Measurements from ENCODE around the gene PTP4A2.
"Not testable (repeated sequence)": the region's sequence is repeated elsewhere in the genome, so short reads cannot be mapped to it uniquely, and the experiment has no call there.

The PTP4A2 gene

DNA sequence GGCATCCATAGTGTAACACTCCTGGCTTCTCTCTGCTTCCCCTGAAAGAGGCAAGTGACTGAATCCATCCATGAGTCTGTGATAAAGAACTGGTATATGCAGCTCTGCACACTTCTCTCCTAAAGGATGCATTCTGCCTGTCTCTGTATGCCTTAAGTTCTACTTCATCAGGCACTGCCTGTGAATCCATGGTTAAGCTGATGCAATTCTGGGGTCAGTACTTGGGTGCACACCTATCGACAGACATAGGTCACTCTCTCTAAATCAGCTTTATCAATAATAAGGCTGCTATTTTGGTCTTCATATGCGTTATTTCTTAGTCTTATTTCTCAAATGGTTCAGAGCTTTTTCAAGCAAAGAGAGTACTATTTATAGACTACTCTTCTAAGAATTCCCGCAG, 32.7 kb upstream of the PTP4A2 start:
- Histone ChIP-seq H3K9ac (ENCODE audit: low read length) (no peak overlapping the region), H3K27ac (ENCODE audit: low read depth, low read length) (no peak overlapping the region), H3K4me3 (ENCODE audit: low read depth in 1 of 2, low read length in 2 of 2) (no peak overlapping the region), H3K9me3 (ENCODE audit: low read length) (no peaks in the 10 kb centered on the region), H3K36me3 (ENCODE audit: insufficient read depth, low read length) (no peaks in the 10 kb centered on the region), H3K27me3 (ENCODE audit: control insufficient read depth in 1 of 2, insufficient read depth in 2 of 2, low read length in 2 of 2) (no peaks in the 10 kb centered on the region), H3K4me1 (ENCODE audit: insufficient read depth, low read length) (no peaks in the 10 kb centered on the region)

DNA sequence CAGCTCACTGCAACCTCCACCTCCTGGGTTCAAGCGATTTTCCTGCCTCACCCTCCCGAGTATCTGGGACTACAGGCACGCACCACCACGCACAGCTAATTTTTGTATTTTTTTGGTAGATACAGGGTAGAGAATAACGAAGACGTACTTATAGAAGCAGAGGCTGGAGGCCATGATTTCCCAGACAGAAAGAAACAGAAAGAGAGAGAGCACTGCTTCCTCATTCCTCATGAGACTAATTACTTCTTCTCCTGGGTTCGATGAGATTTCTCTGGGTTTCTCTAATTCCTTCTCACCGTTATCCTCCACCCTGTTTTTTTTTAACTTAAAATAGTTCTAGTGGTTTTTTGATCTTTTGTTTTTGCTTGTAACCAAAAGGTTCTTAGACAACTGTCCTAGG, 23.4 kb upstream of the PTP4A2 start:
- no peaks in the 10 kb centered on the region for H3K36me3 ChIP-seq (ENCODE audit: insufficient read depth, low read length)
- no peak overlapping the region for H3K9ac ChIP-seq (ENCODE audit: low read length)
- no peak overlapping the region for H3K4me3 ChIP-seq (ENCODE audit: low read depth in 1 of 2, low read length in 2 of 2)
- H3K4me1 ChIP-seq (ENCODE audit: insufficient read depth, low read length): peaks cover 11% of the 10 kb centered on the region
- H3K27ac ChIP-seq (ENCODE audit: low read depth, low read length): no peak overlapping the region
- H3K9me3 ChIP-seq (ENCODE audit: low read length): no peaks in the 10 kb centered on the region
- H3K27me3 ChIP-seq (ENCODE audit: control insufficient read depth in 1 of 2, insufficient read depth in 2 of 2, low read length in 2 of 2): no peaks in the 10 kb centered on the region

DNA sequence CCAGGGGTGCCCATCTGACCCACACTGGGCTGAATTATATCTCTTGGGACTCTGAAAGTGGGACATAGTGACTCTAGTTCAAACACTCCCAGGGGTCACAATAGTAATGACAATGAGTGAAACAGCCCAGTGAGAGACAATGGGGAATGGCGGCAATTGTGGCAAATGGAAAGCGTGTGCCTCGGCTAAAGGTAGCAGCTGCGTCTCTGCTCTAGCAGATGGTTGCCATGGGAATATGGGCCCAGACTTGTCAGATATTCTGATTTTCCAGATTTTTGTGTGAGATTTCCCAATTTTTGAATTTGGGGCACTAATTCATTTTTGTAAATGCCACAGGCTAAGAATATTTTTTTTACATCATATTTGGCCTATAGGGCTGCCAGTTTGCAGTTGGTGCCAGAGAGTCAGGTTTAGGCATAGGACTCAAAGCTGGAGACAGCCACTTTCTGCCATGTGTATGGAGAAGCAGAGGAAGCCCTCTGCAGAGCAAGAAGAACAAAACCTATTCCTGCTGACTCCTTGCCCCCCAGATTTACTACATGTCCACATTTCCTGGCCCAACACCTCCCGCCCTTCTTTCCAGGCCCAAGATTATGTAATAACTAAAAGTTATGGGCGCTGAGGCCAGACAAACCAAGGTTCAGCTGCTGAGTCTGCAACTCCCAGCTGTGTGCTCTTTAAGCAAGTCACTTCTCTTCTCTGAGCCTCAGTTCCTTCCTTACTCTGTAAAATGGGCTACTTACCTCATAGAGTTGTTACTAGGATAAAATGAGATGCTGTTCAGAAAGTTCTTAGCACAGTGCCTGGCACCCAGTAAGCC, 21.6 kb upstream of the PTP4A2 start:
- no peak overlapping the region for H3K27ac ChIP-seq (ENCODE audit: low read depth, low read length)
- peaks cover 22% of the 10 kb centered on the region for H3K4me1 ChIP-seq (ENCODE audit: insufficient read depth, low read length)
- H3K36me3 ChIP-seq (ENCODE audit: insufficient read depth, low read length): no peaks in the 10 kb centered on the region
- no peak overlapping the region for H3K4me3 ChIP-seq (ENCODE audit: low read depth in 1 of 2, low read length in 2 of 2)
- no peaks in the 10 kb centered on the region for H3K27me3 ChIP-seq (ENCODE audit: control insufficient read depth in 1 of 2, insufficient read depth in 2 of 2, low read length in 2 of 2)
- no peak overlapping the region for H3K9ac ChIP-seq (ENCODE audit: low read length)
- no peaks in the 10 kb centered on the region for H3K9me3 ChIP-seq (ENCODE audit: low read length)

DNA sequence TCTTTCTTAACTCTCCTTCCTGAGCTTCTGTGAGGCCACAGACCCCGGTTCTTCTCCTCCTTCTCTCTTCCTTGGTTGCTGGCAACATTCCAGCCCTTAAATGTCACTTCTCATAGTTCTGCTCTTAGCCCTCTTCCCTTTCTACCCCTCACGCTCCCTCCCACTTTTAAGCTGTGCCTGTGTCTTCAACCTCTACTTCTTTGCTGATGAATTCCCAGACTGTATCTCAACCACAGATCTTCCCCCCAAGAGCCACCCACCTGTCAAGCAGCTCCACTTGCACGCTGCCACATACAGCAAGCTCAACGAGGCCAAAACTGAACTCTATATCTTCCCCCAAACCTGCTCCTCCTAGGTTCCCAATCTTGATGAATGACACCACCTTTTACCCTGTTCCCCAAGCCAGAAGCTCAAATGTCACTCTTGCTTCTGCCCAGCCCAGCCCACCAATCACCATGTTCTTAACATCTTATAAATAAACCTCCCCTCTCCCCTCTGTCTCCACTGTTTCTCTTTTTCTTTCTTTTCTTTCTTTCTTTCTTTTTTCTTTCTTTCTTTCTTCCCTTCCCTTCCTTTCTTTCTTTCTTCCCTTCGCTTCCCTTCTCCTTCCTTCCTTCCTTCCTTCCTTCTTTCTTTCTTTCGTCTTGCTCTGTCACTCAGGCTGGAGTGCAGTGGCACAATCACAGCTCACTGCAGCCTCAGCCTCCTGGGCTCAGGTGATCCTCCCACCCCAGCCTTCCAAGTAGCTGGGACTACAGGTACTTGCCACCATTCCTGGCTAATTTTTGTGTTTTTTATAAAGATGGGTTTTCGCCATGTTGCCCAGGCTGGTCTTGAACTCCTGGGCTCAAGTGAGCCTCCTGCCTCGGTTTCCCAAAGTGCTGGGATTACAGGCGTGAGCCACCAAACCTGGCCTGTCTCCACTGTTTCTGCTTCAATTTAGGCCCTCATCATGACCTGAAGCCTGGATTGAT, 19.8 kb upstream of the PTP4A2 start:
- no peaks in the 10 kb centered on the region for H3K36me3 ChIP-seq (ENCODE audit: insufficient read depth, low read length)
- H3K4me1 ChIP-seq (ENCODE audit: insufficient read depth, low read length): peaks cover 23% of the 10 kb centered on the region
- no peak overlapping the region for H3K27ac ChIP-seq (ENCODE audit: low read depth, low read length)

DNA sequence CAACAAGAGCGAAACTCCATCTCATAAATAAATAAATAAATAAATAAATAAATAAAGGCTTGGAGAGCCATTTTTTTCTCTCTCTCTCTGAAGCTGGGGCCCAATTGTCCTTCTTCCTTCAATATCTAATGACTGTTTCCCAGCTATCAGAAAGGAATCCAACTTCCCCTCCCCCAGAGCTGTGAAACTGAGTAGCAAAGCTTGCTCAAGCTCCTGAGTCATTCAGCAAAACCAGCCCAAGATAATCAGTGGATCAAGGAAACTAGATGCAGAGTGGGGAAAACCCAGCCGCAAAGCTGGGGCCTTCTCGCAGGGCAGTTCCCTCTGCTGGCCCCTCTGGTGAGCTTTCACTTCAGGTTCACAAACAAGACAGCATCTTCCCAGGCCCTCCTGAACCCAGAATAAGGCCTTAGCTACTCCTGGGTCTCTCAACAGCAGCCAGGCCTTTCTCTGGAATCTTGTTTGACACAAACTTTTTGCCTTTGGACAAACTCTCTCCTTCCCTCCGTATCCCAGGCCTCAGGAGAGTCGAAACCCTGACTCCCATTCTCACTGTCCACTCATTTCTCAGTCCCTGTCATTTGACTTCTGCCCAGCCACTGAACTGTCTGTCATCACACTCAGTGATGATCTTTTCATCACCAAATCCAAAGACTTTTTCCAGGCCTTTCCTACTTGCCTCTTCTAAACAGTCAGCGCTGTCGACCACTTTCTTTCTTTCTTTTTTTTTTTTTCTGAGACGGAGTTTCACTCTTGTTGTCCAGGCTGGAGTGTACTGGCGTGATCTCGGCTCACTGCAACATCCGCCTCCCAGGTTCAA, 18.0 kb upstream of the PTP4A2 start:
- Histone ChIP-seq H3K27me3 (ENCODE audit: control insufficient read depth in 1 of 2, insufficient read depth in 2 of 2, low read length in 2 of 2) (no peaks in the 10 kb centered on the region), H3K36me3 (ENCODE audit: insufficient read depth, low read length) (no peaks in the 10 kb centered on the region), H3K4me1 (ENCODE audit: insufficient read depth, low read length) (peaks cover 23% of the 10 kb centered on the region), H3K4me3 (ENCODE audit: low read depth in 1 of 2, low read length in 2 of 2) (no peak overlapping the region), H3K9me3 (ENCODE audit: low read length) (no peaks in the 10 kb centered on the region), H3K27ac (ENCODE audit: low read depth, low read length) (peak overlapping the region; percentile 50), H3K9ac (ENCODE audit: low read length) (peak overlapping the region; percentile 27)

More for the DNA sequence above, 19.8 kb upstream of the PTP4A2 start:
- Histone ChIP-seq H3K27me3 (ENCODE audit: control insufficient read depth in 1 of 2, insufficient read depth in 2 of 2, low read length in 2 of 2) (no peaks in the 10 kb centered on the region), H3K4me3 (ENCODE audit: low read depth in 1 of 2, low read length in 2 of 2) (no peak overlapping the region), H3K9ac (ENCODE audit: low read length) (no peak overlapping the region), H3K9me3 (ENCODE audit: low read length) (no peaks in the 10 kb centered on the region)

DNA sequence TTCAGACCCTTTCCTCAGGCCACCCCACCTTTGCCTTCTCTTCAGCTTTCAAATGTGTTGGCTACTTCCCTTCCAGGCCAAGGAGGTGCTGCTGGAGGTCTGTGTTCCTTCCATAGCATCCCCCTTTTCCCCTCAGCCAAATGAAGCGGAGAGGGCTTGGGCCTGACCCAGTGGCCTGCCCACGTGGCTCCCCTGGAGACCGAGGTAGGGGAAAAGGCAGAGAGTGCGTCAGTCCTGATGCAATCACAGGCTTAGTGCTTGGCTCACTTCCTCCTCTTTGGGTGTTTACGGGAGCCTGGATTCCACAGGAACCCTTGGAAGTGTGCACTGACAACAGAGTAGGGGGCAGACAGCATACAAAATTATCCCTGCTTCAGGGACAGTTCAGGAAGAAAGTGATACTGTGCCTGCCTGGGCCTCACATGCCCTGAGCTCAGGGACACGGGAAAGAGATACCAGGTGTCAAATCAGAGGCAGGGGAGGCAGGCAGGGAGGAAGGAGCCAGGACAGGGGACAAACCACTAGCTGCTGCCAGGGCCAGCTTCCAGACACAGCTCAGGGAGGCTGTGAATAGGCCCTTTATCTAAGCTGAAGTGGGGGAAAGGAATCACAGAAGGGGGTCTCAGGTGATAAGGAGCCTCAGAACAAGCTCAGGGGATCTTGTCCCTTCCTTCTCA, 16.6 kb upstream of the PTP4A2 start:
- no peaks in the 10 kb centered on the region for H3K9me3 ChIP-seq (ENCODE audit: low read length)
- H3K27ac ChIP-seq (ENCODE audit: low read depth, low read length): peak overlapping the region; percentile 65
- no peaks in the 10 kb centered on the region for H3K36me3 ChIP-seq (ENCODE audit: insufficient read depth, low read length)
- peak overlapping the region in 1 of 2 donors; percentile 20 for H3K4me3 ChIP-seq (ENCODE audit: low read depth in 1 of 2, low read length in 2 of 2)
- no peaks in the 10 kb centered on the region for H3K27me3 ChIP-seq (ENCODE audit: control insufficient read depth in 1 of 2, insufficient read depth in 2 of 2, low read length in 2 of 2)
- H3K4me1 ChIP-seq (ENCODE audit: insufficient read depth, low read length): peaks cover 18% of the 10 kb centered on the region
- H3K9ac ChIP-seq (ENCODE audit: low read length): peak overlapping the region; percentile 36

DNA sequence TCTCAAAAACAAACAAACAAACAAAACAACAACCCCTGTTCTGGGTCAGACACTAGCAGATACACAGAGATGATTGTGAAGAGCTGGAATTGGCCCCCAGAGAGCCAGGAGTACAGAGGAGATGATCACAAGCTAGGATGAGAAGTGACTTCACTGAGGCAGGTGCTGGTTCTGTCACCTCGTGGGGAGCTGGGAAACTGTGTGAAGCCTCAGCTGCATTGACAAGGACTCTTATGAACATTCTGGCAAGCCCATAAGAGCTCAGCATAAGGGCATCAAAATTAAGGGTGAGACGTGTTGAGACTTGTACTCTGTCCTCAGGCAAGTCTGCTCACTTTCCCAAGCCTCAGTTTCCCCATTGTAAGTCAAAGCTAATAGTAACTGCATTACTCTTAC, 14.7 kb upstream of the PTP4A2 start:
- H3K36me3 ChIP-seq (ENCODE audit: insufficient read depth, low read length): no peaks in the 10 kb centered on the region
- peaks cover 16% of the 10 kb centered on the region for H3K4me1 ChIP-seq (ENCODE audit: insufficient read depth, low read length)
- no peak overlapping the region for H3K9ac ChIP-seq (ENCODE audit: low read length)
- no peak overlapping the region for H3K27ac ChIP-seq (ENCODE audit: low read depth, low read length)
- H3K9me3 ChIP-seq (ENCODE audit: low read length): no peaks in the 10 kb centered on the region
- H3K4me3 ChIP-seq (ENCODE audit: low read depth in 1 of 2, low read length in 2 of 2): no peak overlapping the region
- H3K27me3 ChIP-seq (ENCODE audit: control insufficient read depth in 1 of 2, insufficient read depth in 2 of 2, low read length in 2 of 2): no peaks in the 10 kb centered on the region

DNA sequence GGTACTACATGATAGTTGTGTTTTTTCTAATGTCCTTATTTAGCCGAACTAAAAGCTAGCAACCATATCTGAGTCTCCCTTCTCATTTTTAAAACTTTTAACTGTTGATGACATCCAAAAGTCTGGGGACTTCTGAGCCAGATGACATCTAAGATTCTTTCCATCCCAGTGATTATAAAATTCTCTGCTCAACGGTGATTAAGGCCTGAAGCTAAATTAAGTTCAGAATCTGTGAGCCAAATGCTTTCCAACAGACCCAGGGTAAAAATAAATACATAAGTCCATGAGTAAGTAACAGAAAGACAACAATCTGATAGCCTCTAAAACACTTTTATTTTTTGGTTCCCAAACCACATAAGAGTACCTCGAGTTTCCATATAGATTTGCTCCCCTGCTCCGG, 13.1 kb upstream of the PTP4A2 start:
- no peaks in the 10 kb centered on the region for H3K27me3 ChIP-seq (ENCODE audit: control insufficient read depth in 1 of 2, insufficient read depth in 2 of 2, low read length in 2 of 2)
- H3K4me3 ChIP-seq (ENCODE audit: low read depth in 1 of 2, low read length in 2 of 2): no peak overlapping the region
- H3K9me3 ChIP-seq (ENCODE audit: low read length): no peaks in the 10 kb centered on the region
- H3K4me1 ChIP-seq (ENCODE audit: insufficient read depth, low read length): peaks cover 16% of the 10 kb centered on the region
- H3K27ac ChIP-seq (ENCODE audit: low read depth, low read length): no peak overlapping the region
- no peak overlapping the region for H3K9ac ChIP-seq (ENCODE audit: low read length)
- no peaks in the 10 kb centered on the region for H3K36me3 ChIP-seq (ENCODE audit: insufficient read depth, low read length)

DNA sequence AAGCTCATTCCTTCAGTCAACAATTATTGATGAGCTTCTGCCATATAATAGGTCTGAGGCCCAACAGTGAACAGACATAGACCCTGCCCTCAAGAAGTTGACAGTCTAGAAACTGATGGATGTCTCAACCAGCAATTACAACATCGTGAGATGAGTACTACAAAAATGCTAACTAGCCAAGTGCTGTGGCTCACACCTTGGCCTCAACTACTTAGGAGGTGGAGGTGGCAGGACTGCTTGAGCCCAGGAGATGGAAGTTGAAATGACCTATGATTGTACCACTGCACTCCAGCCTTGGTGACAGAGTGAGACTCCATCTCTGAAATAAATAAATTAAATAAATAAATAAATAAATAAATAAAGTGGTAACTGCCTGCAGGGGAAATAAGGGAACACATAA, 11.7 kb upstream of the PTP4A2 start:
- H3K9ac ChIP-seq (ENCODE audit: low read length): no peak overlapping the region
- no peaks in the 10 kb centered on the region for H3K36me3 ChIP-seq (ENCODE audit: insufficient read depth, low read length)
- no peak overlapping the region for H3K4me3 ChIP-seq (ENCODE audit: low read depth in 1 of 2, low read length in 2 of 2)
- no peak overlapping the region for H3K27ac ChIP-seq (ENCODE audit: low read depth, low read length)
- no peaks in the 10 kb centered on the region for H3K9me3 ChIP-seq (ENCODE audit: low read length)
- peaks cover 6% of the 10 kb centered on the region for H3K4me1 ChIP-seq (ENCODE audit: insufficient read depth, low read length)
- H3K27me3 ChIP-seq (ENCODE audit: control insufficient read depth in 1 of 2, insufficient read depth in 2 of 2, low read length in 2 of 2): no peaks in the 10 kb centered on the region

DNA sequence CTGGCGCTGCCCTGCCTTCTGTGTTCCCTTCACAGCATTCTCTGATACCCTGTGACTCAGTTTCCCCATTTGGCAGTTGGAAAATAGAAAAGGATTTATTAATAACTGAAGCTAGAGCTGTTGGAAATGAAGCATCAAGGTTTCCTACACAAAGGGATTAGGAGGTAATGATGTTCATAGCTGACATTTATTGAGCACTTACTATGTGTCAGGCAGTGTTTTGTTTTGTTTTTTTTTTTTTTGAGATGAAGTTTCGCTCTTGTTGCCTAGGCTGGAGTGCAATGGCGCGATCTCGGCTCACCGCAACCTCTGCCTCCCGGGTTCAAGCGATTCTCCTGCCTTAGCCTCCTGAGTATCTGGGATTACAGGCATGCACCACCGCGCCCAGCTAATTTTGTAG, 7.5 kb upstream of the PTP4A2 start:
- not testable (repeated sequence) for H3K4me3 ChIP-seq (ENCODE audit: low read depth in 1 of 2, low read length in 2 of 2); H3K36me3 ChIP-seq (ENCODE audit: insufficient read depth, low read length); H3K9me3 ChIP-seq (ENCODE audit: low read length); H3K27me3 ChIP-seq (ENCODE audit: control insufficient read depth in 1 of 2, insufficient read depth in 2 of 2, low read length in 2 of 2); H3K27ac ChIP-seq (ENCODE audit: low read depth, low read length); H3K9ac ChIP-seq (ENCODE audit: low read length)
- H3K4me1 ChIP-seq (ENCODE audit: insufficient read depth, low read length): peaks cover 14% of the 10 kb centered on the region
